GM23338 (cell line): ENCODE results near the gene LAMA1. TPM values are rescaled to one million over a fixed set of nuclear protein-coding genes. Genes with fewer than 3 reads are reported as not detected.

Experiments
- ATAC-seq: fragments of 200-7000 bp; cut with Tn5 transposase; 3 replicates; pipeline ENCODE4 v1.9.1; 2020
- DNase-seq: peaks from one replicate; pipeline ENCODE4 v3.0.0-alpha.2; 2015; ENCODE audit warnings: low spot score
- H2AFZ ChIP-seq: fragments of 200-600 bp; sonication (generic); 2 replicates; pipeline ENCODE4 v1.8.0; 2016; ENCODE audit warnings: antibody characterized with exemption, mild to moderate bottlenecking, moderate library complexity
- H3F3A ChIP-seq: fragments of 200-600 bp; sonication (generic); replicated peaks from 2 replicates; pipeline ENCODE4 v1.8.0; 2017; ENCODE audit warnings: antibody characterized with exemption, mixed run types, low read depth
- H3K27ac ChIP-seq: fragments of 200-600 bp; sonication (generic); 2 replicates; pipeline ENCODE4 v1.6.1; 2016; ENCODE audit warnings: low read depth
- H3K27me3 ChIP-seq: fragments of 200-600 bp; sonication (generic); 2 replicates; pipeline ENCODE4 v1.8.0; 2016; ENCODE audit warnings: mild to moderate bottlenecking, mixed run types, moderate library complexity; ENCODE audit not compliant: insufficient read depth
- H3K36me3 ChIP-seq: fragments of 200-600 bp; sonication (generic); 2 replicates; pipeline ENCODE4 v1.8.0; 2016; ENCODE audit warnings: mild to moderate bottlenecking; ENCODE audit not compliant: insufficient read depth
- H3K4me1 ChIP-seq: fragments of 200-600 bp; sonication (generic); 2 replicates; pipeline ENCODE4 v1.8.0; 2016; ENCODE audit warnings: mild to moderate bottlenecking, moderate library complexity; ENCODE audit not compliant: insufficient read depth
- H3K4me2 ChIP-seq: fragments of 200-600 bp; sonication (generic); 2 replicates; pipeline ENCODE4 v1.7.1; 2017; ENCODE audit warnings: mixed run types
- H3K4me3 ChIP-seq: fragments of 200-600 bp; sonication (generic); 2 replicates; pipeline ENCODE4 v1.6.1; 2016; ENCODE audit warnings: mixed run types
- H3K79me2 ChIP-seq: fragments of 200-600 bp; sonication (generic); replicated peaks from 2 replicates; pipeline ENCODE4 v1.8.0; 2017; ENCODE audit warnings: mild to moderate bottlenecking; ENCODE audit not compliant: insufficient read depth
- H3K9me2 ChIP-seq: fragments of 200-600 bp; sonication (generic); 2 replicates; pipeline ENCODE4 v1.8.0; 2017; ENCODE audit not compliant: insufficient read depth
- H4K20me1 ChIP-seq: fragments of 200-600 bp; sonication (generic); replicated peaks from 2 replicates; pipeline ENCODE4 v1.8.0; 2017; ENCODE audit warnings: mild to moderate bottlenecking; ENCODE audit not compliant: insufficient read depth
- H3K27ac Mint-ChIP-seq: 2 replicates; pipeline ENCODE4 v1.8.0; 2020; ENCODE audit warnings: inconsistent platforms, mild to moderate bottlenecking, moderate library complexity, mixed read lengths
- H3K27me3 Mint-ChIP-seq: 3 replicates; pipeline ENCODE4 v1.8.0; 2022; ENCODE audit warnings: low read depth, mild to moderate bottlenecking, moderate library complexity, mixed read lengths, inconsistent platforms; ENCODE audit not compliant: insufficient read depth, poor library complexity
- H3K36me3 Mint-ChIP-seq: 3 replicates; pipeline ENCODE4 v1.8.0; 2021; ENCODE audit warnings: low read depth, mild to moderate bottlenecking, inconsistent platforms, moderate library complexity, mixed read lengths
- H3K4me1 Mint-ChIP-seq: 3 replicates; pipeline ENCODE4 v1.8.0; 2020; ENCODE audit warnings: mild to moderate bottlenecking, inconsistent platforms, mixed read lengths
- H3K4me3 Mint-ChIP-seq: 3 replicates; pipeline ENCODE4 v1.8.0; 2021; ENCODE audit warnings: moderate library complexity, mild to moderate bottlenecking, inconsistent platforms, mixed read lengths
- H3K9me3 Mint-ChIP-seq: 3 replicates; pipeline ENCODE4 v1.8.0; 2020; ENCODE audit warnings: moderate library complexity, mild to moderate bottlenecking, inconsistent platforms, mixed read lengths
- CREB1 ChIP-seq: fragments of 250-450 bp; sonication (Bioruptor Pico); IDR thresholded peaks from 2 replicates; pipeline ENCODE4 v1.5.0; 2020; ENCODE audit warnings: low read depth, mild to moderate bottlenecking, moderate library complexity
- CTCF ChIP-seq, 2 experiments: fragments of 200-600 bp in 1 of 2; sonication (generic) in 1 of 2; conservative IDR thresholded peaks; 2 replicates each; pipeline versions ENCODE4 v1.5.1 to v1.6.1; 2016 to 2017; ENCODE audit warnings: antibody characterized with exemption in 2 of 2, low read depth in 2 of 2, mild to moderate bottlenecking in 2 of 2, moderate library complexity in 1 of 2
- ETS1 ChIP-seq: IDR thresholded peaks from 2 replicates; pipeline ENCODE4 v1.6.1; 2016; ENCODE audit warnings: antibody characterized with exemption
- EZH2 ChIP-seq: fragments of 200-600 bp; sonication (generic); IDR thresholded peaks from one replicate; pipeline ENCODE4 v1.8.0; 2017; ENCODE audit warnings: antibody characterized with exemption, mild to moderate bottlenecking, low read depth; ENCODE audit not compliant: unreplicated experiment
- EZH2phosphoT487 ChIP-seq: fragments of 200-600 bp; sonication (generic); IDR thresholded peaks from one replicate; pipeline ENCODE4 v1.8.1; 2018; ENCODE audit warnings: antibody characterized with exemption; ENCODE audit not compliant: unreplicated experiment
- JUNB ChIP-seq: IDR thresholded peaks from one replicate; pipeline ENCODE4 v1.6.1; 2016; ENCODE audit warnings: antibody characterized with exemption; ENCODE audit not compliant: unreplicated experiment
- NANOG ChIP-seq: IDR thresholded peaks from 2 replicates; pipeline ENCODE4 v1.6.1; 2016; ENCODE audit warnings: antibody characterized with exemption, borderline replicate concordance
- POLR2AphosphoS5 ChIP-seq: IDR thresholded peaks from 2 replicates; pipeline ENCODE4 v1.6.1; 2016; ENCODE audit warnings: antibody characterized with exemption, low read depth
- REST ChIP-seq: IDR thresholded peaks from one replicate; pipeline ENCODE4 v1.6.1; 2018; ENCODE audit warnings: antibody characterized with exemption; ENCODE audit not compliant: unreplicated experiment
- STAT1 ChIP-seq: IDR thresholded peaks from one replicate; pipeline ENCODE4 v1.6.1; 2016; ENCODE audit warnings: antibody characterized with exemption; ENCODE audit not compliant: unreplicated experiment
- ZNF114 ChIP-seq: fragments of 250-450 bp; sonication (Bioruptor Pico); IDR thresholded peaks from 2 replicates; pipeline ENCODE4 v1.5.0; 2020; ENCODE audit warnings: mild to moderate bottlenecking, moderate library complexity
- ZNF331 ChIP-seq: fragments of 250-450 bp; sonication (Bioruptor Pico); IDR thresholded peaks from 2 replicates; pipeline ENCODE4 v1.5.0; 2020; ENCODE audit warnings: low read depth, mild to moderate bottlenecking, moderate library complexity
- ZNF462 ChIP-seq: fragments of 250-450 bp; sonication (Bioruptor Pico); IDR thresholded peaks from 2 replicates; pipeline ENCODE4 v1.5.0; 2020; ENCODE audit warnings: mild to moderate bottlenecking, moderate library complexity
- polyA plus RNA-seq: library from polyadenylated mRNA; unstranded; fragments of >200 nt; fragmentation: Nextera tagmentation; extraction: Ambion mirVana; gene quantifications from 2 replicates; pipeline ENCODE4 v1.2.1, GENCODE V29; 2016
- total RNA-seq: library from RNA; depleted of rRNA; stranded (reverse); fragments of >200 nt; shearing (Covaris generic); gene quantifications from 2 replicates; pipeline ENCODE4 v1.2.3, GENCODE V29; 2014

LAMA1 gene
- total and polyA plus RNA-seq, 2 experiments from 2014 or later, result 14.8 to 52.3 TPM

GRCh38 chr18:7066965-7067555 is 50.5 kb downstream of the LAMA1 start:
- H3K4me3 Mint-ChIP-seq, result no peak overlapping the region
- no peak for TF ChIP-seq CREB1
- TF ChIP-seq POLR2AphosphoS5, result no peak
- TF ChIP-seq ETS1, result no peak
- no peak for TF ChIP-seq CTCF (conservative IDR thresholded peaks at IDR 0.05; ENCODE audit: low read depth in 2 of 2)
- no peak for TF ChIP-seq ZNF114
- TF ChIP-seq EZH2phosphoT487, result no peak
- no peak for TF ChIP-seq JUNB
- no peak for TF ChIP-seq EZH2
- no peak for TF ChIP-seq STAT1
- TF ChIP-seq NANOG, result no peak
- TF ChIP-seq REST, result no peak
- TF ChIP-seq ZNF462 (CRISPR knock-in tag), result no peak
- TF ChIP-seq ZNF331, result no peak
- Histone ChIP-seq H3K36me3 (no peaks in the 10 kb centered on the region), H3K27ac (no peak overlapping the region), H4K20me1 (no peaks in the 10 kb centered on the region), H3K4me2 (no peak overlapping the region), H3K9me2 (no peaks in the 10 kb centered on the region), H2AFZ (no peak overlapping the region), H3K27me3 (no peaks in the 10 kb centered on the region), H3F3A (no peaks in the 10 kb centered on the region), H3K79me2 (no peaks in the 10 kb centered on the region), H3K4me3 (no peak overlapping the region), H3K4me1 (no peaks in the 10 kb centered on the region; the same call in 1 of the 2 replicates)
- peaks cover 15% of the 10 kb centered on the region for H3K4me1 Mint-ChIP-seq
- ATAC-seq (no peak), DNase-seq (no peak)
- H3K36me3 Mint-ChIP-seq, result no peaks in the 10 kb centered on the region
- peaks cover 1% of the 10 kb centered on the region for H3K27me3 Mint-ChIP-seq
- no peaks in the 10 kb centered on the region for H3K9me3 Mint-ChIP-seq
- H3K27ac Mint-ChIP-seq, result no peak overlapping the region
